Endodermal cell (in vitro differentiated cells): Measurements from ENCODE around the gene THOP1. TPM values are rescaled to one million over a fixed set of nuclear protein-coding genes. Genes with fewer than 3 reads are reported as not detected.

Source experiments
- DNase-seq: peaks from one replicate; pipeline ENCODE4 v3.0.0-alpha.2; 2017
- H3K27ac ChIP-seq: 2 replicates; pipeline ENCODE4 v1.5.1; 2013; ENCODE audit warnings: mild to moderate bottlenecking, low read depth, low read length, moderate library complexity
- H3K27me3 ChIP-seq: 2 replicates; pipeline ENCODE4 v1.6.1; 2013; ENCODE audit warnings: mild to moderate bottlenecking, low read length, moderate library complexity; ENCODE audit not compliant: insufficient read depth, control insufficient read depth, poor library complexity, severe bottlenecking
- H3K36me3 ChIP-seq: 2 replicates; pipeline ENCODE4 v1.7.0; 2013; ENCODE audit warnings: mild to moderate bottlenecking, low read length, moderate library complexity; ENCODE audit not compliant: control insufficient read depth, insufficient read depth
- H3K4me1 ChIP-seq: one replicate; pipeline ENCODE4 v1.7.0; 2013; ENCODE audit warnings: low read length; ENCODE audit not compliant: control insufficient read depth, insufficient read depth
- H3K4me3 ChIP-seq: 2 replicates; pipeline ENCODE4 v1.5.1; 2013; ENCODE audit warnings: mild to moderate bottlenecking, low read length, moderate library complexity
- H3K9ac ChIP-seq: 2 replicates; pipeline ENCODE4 v1.6.1; 2013; ENCODE audit warnings: mild to moderate bottlenecking, low read length, moderate library complexity; ENCODE audit not compliant: poor library complexity, severe bottlenecking; ENCODE audit errors: extremely low read depth
- H3K9me3 ChIP-seq: 2 replicates; pipeline ENCODE4 v1.6.1; 2013; ENCODE audit warnings: mild to moderate bottlenecking, low read length, moderate library complexity; ENCODE audit not compliant: control insufficient read depth
- H3K27ac Mint-ChIP-seq: 2 replicates; pipeline ENCODE4 v1.8.0; 2020; ENCODE audit warnings: mixed read lengths
- H3K27me3 Mint-ChIP-seq: 2 replicates; pipeline ENCODE4 v1.8.0; 2021; ENCODE audit warnings: mild to moderate bottlenecking, mixed read lengths; ENCODE audit not compliant: insufficient read depth
- H3K36me3 Mint-ChIP-seq: 2 replicates; pipeline ENCODE4 v1.8.0; 2020; ENCODE audit warnings: low read depth, mixed read lengths
- H3K4me1 Mint-ChIP-seq: 2 replicates; pipeline ENCODE4 v1.8.0; 2020; ENCODE audit warnings: mixed read lengths
- H3K4me3 Mint-ChIP-seq: 2 replicates; pipeline ENCODE4 v1.8.0; 2020; ENCODE audit warnings: mild to moderate bottlenecking, moderate library complexity, mixed read lengths
- H3K9me3 Mint-ChIP-seq: 2 replicates; pipeline ENCODE4 v1.8.0; 2020; ENCODE audit warnings: mild to moderate bottlenecking, mixed read lengths
- WGBS, 2 experiments: methylation state at CpG; one replicate each; pipeline versions ENCODE4 v1.1.5 to v1.1.7; 2013; ENCODE audit warnings: missing lambda C conversion rate in 2 of 2, mixed read lengths in 1 of 2; ENCODE audit not compliant: insufficient coverage in 1 of 2, insufficient read length in 1 of 2; 5-methylcytosine and 5-hydroxymethylcytosine counted together
- total RNA-seq, 2 donors: library from RNA; stranded (reverse); fragmentation: NEBNext Ultra II Directional in 1 of 2; extraction: Animal tissue kit (Norgen Biotek cat#: 25700) in 1 of 2; gene quantifications; 2 replicates in 1 of 2; 3 replicates in 1 of 2; pipeline ENCODE4 v1.2.1, GENCODE V29; 2021
- TF ChIP-seq, protein P1 (sequence below): fragments of 200-600 bp; sonication (generic); conservative IDR thresholded peaks from 2 replicates; pipeline ENCODE4 v1.5.0; 2021; ENCODE audit warnings: antibody characterized with exemption, mild to moderate bottlenecking

The THOP1 gene
- total RNA-seq, 2 donors from 2014 or later: 130 to 170 TPM

DNA sequence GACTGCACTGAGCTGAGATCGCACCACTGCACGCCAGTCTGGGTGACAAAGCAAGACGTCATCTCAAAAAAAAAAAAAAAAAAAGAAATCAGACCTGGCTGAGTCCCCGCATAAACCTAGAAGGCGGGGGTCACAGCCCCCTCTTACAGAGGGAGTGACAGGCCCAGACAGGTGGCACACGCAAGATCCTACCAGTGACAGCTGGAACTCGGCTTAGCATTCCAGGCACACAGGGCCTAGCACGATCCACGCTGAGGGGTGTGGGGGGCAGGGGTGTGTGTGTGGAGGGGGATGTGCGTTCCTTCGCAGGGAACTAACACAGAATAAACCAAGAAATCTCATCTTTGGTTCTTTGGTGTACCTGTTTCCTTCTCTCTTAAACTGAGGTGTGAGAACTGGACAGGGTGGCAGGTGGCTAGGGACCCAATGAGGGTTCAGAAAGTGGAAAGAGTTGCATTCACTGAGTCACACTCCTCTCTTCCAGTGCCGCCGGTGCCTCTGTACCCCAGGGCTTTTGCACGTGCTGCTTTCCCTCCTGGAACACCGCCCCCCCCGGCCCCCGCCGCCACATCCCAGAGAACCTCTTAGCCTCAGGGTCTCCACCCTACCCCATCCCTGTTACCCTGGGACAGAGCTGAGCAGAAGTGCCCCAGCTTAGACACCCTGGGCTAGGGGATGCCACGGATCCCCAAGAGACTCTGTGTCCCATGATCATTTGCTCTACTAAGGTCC, 7.2 kb upstream of the THOP1 start:
- H3K4me1 ChIP-seq: no peaks in the 10 kb centered on the region
- 90 to 100% methylated on average over 8 to 17 of the region's 19 CpGs for WGBS, 2 experiments
- H3K36me3 ChIP-seq: peaks cover 34% of the 10 kb centered on the region
- DNase-seq: no peak
- Mint-ChIP-seq H3K27me3 (no peaks in the 10 kb centered on the region), H3K9me3 (no peaks in the 10 kb centered on the region), H3K36me3 (peaks cover 36% of the 10 kb centered on the region), H3K4me1 (peaks cover 11% of the 10 kb centered on the region), H3K27ac (no peak overlapping the region), H3K4me3 (no peak overlapping the region)
- TF ChIP-seq, protein P1, sequence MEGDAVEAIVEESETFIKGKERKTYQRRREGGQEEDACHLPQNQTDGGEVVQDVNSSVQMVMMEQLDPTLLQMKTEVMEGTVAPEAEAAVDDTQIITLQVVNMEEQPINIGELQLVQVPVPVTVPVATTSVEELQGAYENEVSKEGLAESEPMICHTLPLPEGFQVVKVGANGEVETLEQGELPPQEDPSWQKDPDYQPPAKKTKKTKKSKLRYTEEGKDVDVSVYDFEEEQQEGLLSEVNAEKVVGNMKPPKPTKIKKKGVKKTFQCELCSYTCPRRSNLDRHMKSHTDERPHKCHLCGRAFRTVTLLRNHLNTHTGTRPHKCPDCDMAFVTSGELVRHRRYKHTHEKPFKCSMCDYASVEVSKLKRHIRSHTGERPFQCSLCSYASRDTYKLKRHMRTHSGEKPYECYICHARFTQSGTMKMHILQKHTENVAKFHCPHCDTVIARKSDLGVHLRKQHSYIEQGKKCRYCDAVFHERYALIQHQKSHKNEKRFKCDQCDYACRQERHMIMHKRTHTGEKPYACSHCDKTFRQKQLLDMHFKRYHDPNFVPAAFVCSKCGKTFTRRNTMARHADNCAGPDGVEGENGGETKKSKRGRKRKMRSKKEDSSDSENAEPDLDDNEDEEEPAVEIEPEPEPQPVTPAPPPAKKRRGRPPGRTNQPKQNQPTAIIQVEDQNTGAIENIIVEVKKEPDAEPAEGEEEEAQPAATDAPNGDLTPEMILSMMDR: no peak
- no peaks in the 10 kb centered on the region for H3K9me3 ChIP-seq
- no peak overlapping the region for H3K27ac ChIP-seq
- H3K27me3 ChIP-seq: no peaks in the 10 kb centered on the region
- no peak overlapping the region for H3K9ac ChIP-seq
- no peak overlapping the region for H3K4me3 ChIP-seq

DNA sequence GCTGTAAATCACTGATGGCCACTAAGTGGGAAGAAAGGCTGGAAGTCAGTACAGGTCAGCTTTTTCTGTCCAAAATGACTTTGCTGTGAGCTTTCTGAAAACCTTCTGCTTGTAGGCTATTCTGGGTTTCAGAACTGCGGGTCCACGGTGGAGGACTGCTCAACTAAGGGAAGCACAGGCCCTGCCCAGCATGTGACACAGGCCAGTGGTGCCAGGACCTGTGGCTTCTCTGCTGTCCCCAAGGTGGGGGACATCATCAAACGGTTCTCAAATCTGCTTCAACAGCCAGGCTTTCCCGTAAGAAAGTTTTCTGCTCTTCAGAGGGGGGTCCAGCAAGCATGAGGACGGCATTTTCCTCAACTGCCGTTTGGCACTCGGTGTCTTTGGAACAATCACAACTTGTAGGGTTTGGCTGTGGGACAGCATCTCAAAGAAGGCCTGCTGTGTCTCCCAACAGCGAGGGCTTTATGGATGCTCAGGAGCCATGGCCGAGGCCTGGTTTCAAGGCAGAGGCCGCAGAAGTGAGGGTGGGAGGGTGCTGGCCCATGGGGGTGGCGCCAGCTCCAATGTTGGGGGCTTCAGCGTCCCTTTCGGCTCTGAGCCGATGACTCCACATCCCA, 6.1 kb upstream of the THOP1 start:
- Mint-ChIP-seq H3K27ac (no peak overlapping the region), H3K27me3 (no peaks in the 10 kb centered on the region), H3K36me3 (peaks cover 36% of the 10 kb centered on the region), H3K4me3 (no peak overlapping the region), H3K9me3 (peaks cover 4% of the 10 kb centered on the region), H3K4me1 (peaks cover 14% of the 10 kb centered on the region)
- no peak overlapping the region for H3K9ac ChIP-seq
- no peaks in the 10 kb centered on the region for H3K4me1 ChIP-seq
- TF ChIP-seq, protein P1: no peak
- no peaks in the 10 kb centered on the region for H3K9me3 ChIP-seq
- H3K27ac ChIP-seq: no peak overlapping the region
- H3K36me3 ChIP-seq: peaks cover 34% of the 10 kb centered on the region
- H3K27me3 ChIP-seq: no peaks in the 10 kb centered on the region
- 92 to 95% methylated on average over 7 to 14 of the region's 14 CpGs for WGBS, 2 experiments
- no peak for DNase-seq
- no peak overlapping the region for H3K4me3 ChIP-seq

DNA sequence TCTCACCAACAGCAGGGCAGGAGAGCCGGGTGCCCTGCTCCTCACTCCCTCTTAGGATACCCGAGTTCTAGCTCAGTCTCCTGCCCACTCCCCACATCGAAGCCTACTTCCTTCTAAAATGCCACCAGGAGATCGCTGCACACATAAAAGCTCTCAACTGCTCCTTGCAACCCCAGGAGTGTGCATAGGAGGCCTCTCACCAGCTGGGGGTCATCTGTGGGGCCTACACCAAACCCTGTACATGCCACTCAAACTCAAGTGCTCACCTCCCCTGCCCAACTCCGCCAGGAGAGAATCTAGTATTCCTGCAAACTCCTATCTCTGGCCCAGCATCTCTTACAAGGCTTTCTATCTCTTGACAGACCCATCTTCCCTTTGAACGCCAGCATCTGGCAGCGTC, 5.0 kb upstream of the THOP1 start:
- H3K4me3 Mint-ChIP-seq: no peak overlapping the region
- H3K27me3 ChIP-seq: no peaks in the 10 kb centered on the region
- no peaks in the 10 kb centered on the region for H3K4me1 ChIP-seq
- H3K9me3 ChIP-seq: no peaks in the 10 kb centered on the region
- peaks cover 31% of the 10 kb centered on the region for H3K36me3 Mint-ChIP-seq
- H3K9me3 Mint-ChIP-seq: peaks cover 4% of the 10 kb centered on the region
- H3K4me1 Mint-ChIP-seq: peaks cover 14% of the 10 kb centered on the region
- H3K27ac Mint-ChIP-seq: peak overlapping the region; percentile 28
- 91 to 93% methylated on average over 7 of the region's 7 CpGs for WGBS, 2 experiments
- peaks cover 34% of the 10 kb centered on the region for H3K36me3 ChIP-seq
- H3K4me3 ChIP-seq: no peak overlapping the region
- no peak overlapping the region for H3K9ac ChIP-seq
- no peaks in the 10 kb centered on the region for H3K27me3 Mint-ChIP-seq
- TF ChIP-seq, protein P1: no peak
- DNase-seq: no peak
- no peak overlapping the region for H3K27ac ChIP-seq
